GM12878 (cell line): Measurements from ENCODE around the gene RASAL3.

Source experiments
- KAT2A ChIP-seq: conservative IDR thresholded peaks from 2 replicates; pipeline ENCODE4 v1.6.1; 2011; ENCODE audit warnings: low read depth, low read length; ENCODE audit not compliant: control insufficient read depth
- SMC3 ChIP-seq: IDR thresholded peaks from 2 replicates; pipeline ENCODE4 v1.6.1; 2011; ENCODE audit warnings: low read length, improper control_type of control experiment, borderline replicate concordance

- no peak for TF ChIP-seq KAT2A
- TF ChIP-seq SMC3, result no peak
These were observed 37.0 kb downstream of the RASAL3 start for GRCh38 chr19:15427350-15427700.
